PC-9 (cell line): Measurements from ENCODE around the gene FUBP3. TPM values are rescaled to one million over a fixed set of nuclear protein-coding genes. Genes with fewer than 3 reads are reported as not detected.

Experiments used
- BruUV-seq: library from RNA; stranded (reverse); fragments of 400-500 nt; replicated peaks from 2 replicates; lab custom pipeline; 2021; lab: Mats Ljungman, UMichigan
- CTCF ChIA-PET: fragments of 300-600 bp; sonication (Branson Sonifier 250); formaldehyde crosslinking; loops from one replicate; lab custom pipeline; 2022; ENCODE audit warnings: antibody characterized with exemption; lab: Charles Lee
- POLR2A ChIA-PET: fragments of 300-600 bp; sonication (Branson Sonifier 250); formaldehyde crosslinking; loops from one replicate; lab custom pipeline; 2022; ENCODE audit warnings: antibody characterized with exemption; ENCODE audit not compliant: unreplicated experiment; lab: Charles Lee
- DNase-seq, 2 experiments: peaks; one replicate each; pipeline versions ENCODE4 v3.0.0 to v3.0.0-alpha.2; 2015 to 2022; ENCODE audit warnings: mixed read lengths in 1 of 2
- H2AFZ ChIP-seq: fragments of 200-600 bp; sonication (generic); 2 replicates; pipeline ENCODE4 v1.8.1; 2017; ENCODE audit warnings: antibody characterized with exemption
- H3F3A ChIP-seq: fragments of 200-600 bp; sonication (generic); 2 replicates; pipeline ENCODE4 v1.8.1; 2017; ENCODE audit warnings: antibody characterized with exemption, mild to moderate bottlenecking, low read depth; ENCODE audit not compliant: insufficient read depth
- H3K27ac ChIP-seq: fragments of 200-600 bp; sonication (generic); 2 replicates; pipeline ENCODE4 v1.6.1; 2016; ENCODE audit warnings: mixed run types
- H3K27me3 ChIP-seq: fragments of 200-600 bp; sonication (generic); 2 replicates; pipeline ENCODE4 v1.6.1; 2016; ENCODE audit warnings: low read depth, mixed run types; ENCODE audit not compliant: insufficient read depth
- H3K36me3 ChIP-seq: fragments of 200-600 bp; sonication (generic); 2 replicates; pipeline ENCODE4 v1.6.1; 2016; ENCODE audit warnings: low read depth, mixed run types
- H3K4me1 ChIP-seq: fragments of 200-600 bp; sonication (generic); replicated peaks from 2 replicates; pipeline ENCODE4 v1.6.1; 2016; ENCODE audit warnings: mixed run types; ENCODE audit not compliant: insufficient read depth
- H3K4me2 ChIP-seq: fragments of 200-600 bp; sonication (generic); 2 replicates; pipeline ENCODE4 v1.6.1; 2017; ENCODE audit warnings: mixed run types
- H3K4me3 ChIP-seq: fragments of 200-600 bp; sonication (generic); 2 replicates; pipeline ENCODE4 v1.6.1; 2016; ENCODE audit warnings: mixed run types
- H3K79me2 ChIP-seq: fragments of 200-600 bp; sonication (generic); 2 replicates; pipeline ENCODE4 v1.6.1; 2017; ENCODE audit warnings: low read depth, mixed run types
- H3K9me2 ChIP-seq: fragments of 200-600 bp; sonication (generic); 2 replicates; pipeline ENCODE4 v1.8.1; 2017; ENCODE audit warnings: mild to moderate bottlenecking; ENCODE audit not compliant: insufficient read depth
- H3K9me3 ChIP-seq: fragments of 200-600 bp; sonication (generic); 2 replicates; pipeline ENCODE4 v1.8.1; 2016; ENCODE audit warnings: low read depth; ENCODE audit not compliant: insufficient read depth
- H4K20me1 ChIP-seq: fragments of 200-600 bp; sonication (generic); 2 replicates; pipeline ENCODE4 v1.8.1; 2017; ENCODE audit not compliant: insufficient read depth
- CTCF ChIP-seq: fragments of 200-600 bp; sonication (generic); conservative IDR thresholded peaks from 2 replicates; pipeline ENCODE4 v1.6.1; 2017; ENCODE audit warnings: mixed run types, antibody characterized with exemption, mild to moderate bottlenecking, moderate library complexity
- EZH2 ChIP-seq: fragments of 200-600 bp; sonication (generic); IDR thresholded peaks from 2 replicates; pipeline ENCODE4 v1.8.0; 2017; ENCODE audit warnings: antibody characterized with exemption, low read depth
- intact Hi-C: fragments of 100-400 bp; cut with micrococcal nuclease; formaldehyde crosslinking; loops from one replicate; pipeline ENCODE4 v1.10.0; 2022; ENCODE audit not compliant: unreplicated experiment
- total RNA-seq: library from RNA; stranded (reverse); gene quantifications from 2 replicates; pipeline ENCODE4 v1.2.3, GENCODE V29; 2021

The FUBP3 gene
- total RNA-seq, 1 experiment from 2014 or later = 75.6 TPM

- ChIA-PET POLR2A (no interaction called here), CTCF (no interaction called here)
- no peak overlapping the region for H3K4me2 ChIP-seq
- intact Hi-C loops = no loop called here
- no peaks in the 10 kb centered on the region for H4K20me1 ChIP-seq
- no TSS peak for BruUV-seq
- TF ChIP-seq EZH2 (no peak), CTCF (no peak)
- no peaks in the 10 kb centered on the region for H3K79me2 ChIP-seq
- no peaks in the 10 kb centered on the region for H3K9me2 ChIP-seq
- H2AFZ ChIP-seq = no peak overlapping the region
- H3K4me3 ChIP-seq = no peak overlapping the region
- no peak overlapping the region for H3K27ac ChIP-seq
- H3K4me1 ChIP-seq = no peaks in the 10 kb centered on the region
- no peaks in the 10 kb centered on the region for H3F3A ChIP-seq
- H3K27me3 ChIP-seq = peaks cover 32% of the 10 kb centered on the region
- DNase-seq = no peak
- no peaks in the 10 kb centered on the region for H3K36me3 ChIP-seq
- H3K9me3 ChIP-seq = no peaks in the 10 kb centered on the region
Measured at GRCh38 chr9:130661451-130662098, 82.2 kb downstream of the FUBP3 start.

DNA sequence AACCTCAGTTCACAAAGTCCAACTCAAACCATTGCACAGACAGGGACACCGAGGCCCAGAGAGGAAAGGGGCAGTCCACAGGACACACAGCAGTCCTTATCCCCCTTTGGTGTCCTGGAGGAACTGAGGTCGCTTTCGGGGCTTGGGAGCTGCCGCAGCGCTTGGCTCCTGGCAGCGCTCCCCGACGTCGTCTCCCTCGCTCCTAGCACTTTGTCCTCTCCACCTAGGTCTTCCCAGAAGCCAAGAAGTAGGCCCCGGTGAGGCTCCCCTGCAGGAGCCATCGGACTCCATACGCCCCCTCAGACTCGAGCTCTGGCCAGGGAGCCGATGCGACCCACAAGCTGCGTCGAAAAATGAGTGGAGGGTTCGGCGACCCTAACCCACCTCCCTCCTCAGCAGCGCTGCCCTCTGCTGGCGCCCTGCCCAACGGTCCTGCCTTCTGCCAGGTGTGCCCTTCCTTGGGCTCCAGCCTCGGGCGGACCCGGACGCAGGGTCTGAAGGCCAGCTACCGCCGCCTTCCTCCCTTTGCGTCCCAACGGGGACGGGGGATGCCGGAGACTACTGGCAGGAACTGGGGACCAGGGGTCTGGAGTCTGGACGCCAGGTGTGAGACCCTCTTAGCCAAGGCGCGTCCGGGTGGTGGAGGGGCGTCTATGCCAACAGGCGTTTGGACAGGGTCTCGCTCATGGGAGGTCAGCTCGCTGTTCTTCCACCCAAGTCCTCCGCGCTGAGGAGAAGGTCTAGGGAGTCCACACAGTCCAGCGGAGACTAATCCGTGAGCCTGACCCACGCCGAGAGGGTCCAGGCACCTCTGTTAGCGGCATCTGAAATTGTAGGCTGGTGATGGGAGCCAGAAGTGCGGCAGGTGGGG, 83.0 kb downstream of the FUBP3 start:
- TF ChIP-seq CTCF (no peak), EZH2 (no peak)
- Histone ChIP-seq H3K4me1 (no peaks in the 10 kb centered on the region), H3F3A (no peaks in the 10 kb centered on the region), H3K36me3 (no peaks in the 10 kb centered on the region), H3K9me2 (no peaks in the 10 kb centered on the region), H3K4me2 (no peak overlapping the region), H3K27me3 (peaks cover 32% of the 10 kb centered on the region), H3K79me2 (no peaks in the 10 kb centered on the region), H3K4me3 (no peak overlapping the region), H2AFZ (no peak overlapping the region), H3K27ac (no peak overlapping the region), H3K9me3 (no peaks in the 10 kb centered on the region), H4K20me1 (no peaks in the 10 kb centered on the region)
- intact Hi-C loops = no loop called here
- POLR2A ChIA-PET = no interaction called here
- CTCF ChIA-PET = no interaction called here
- no TSS peak for BruUV-seq
- no peak for DNase-seq

DNA sequence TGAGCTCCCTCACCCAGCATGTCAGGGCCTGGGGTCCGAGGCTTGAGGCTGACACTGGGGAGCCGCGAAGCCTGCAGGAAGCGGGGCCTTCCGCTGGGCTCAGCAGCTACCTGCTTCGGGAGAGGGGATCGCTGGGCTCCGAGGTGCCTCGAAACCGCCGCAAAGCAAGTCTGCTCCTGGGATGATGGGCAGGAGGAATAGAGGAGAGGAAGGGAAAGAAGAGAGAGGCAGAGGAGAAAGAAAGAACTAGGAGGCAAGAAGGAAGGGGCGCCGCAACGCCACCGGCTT, 83.5 kb downstream of the FUBP3 start:
- intact Hi-C loops = no loop called here
- CTCF ChIA-PET = no interaction called here
- no peaks in the 10 kb centered on the region for H4K20me1 ChIP-seq
- no peaks in the 10 kb centered on the region for H3K9me3 ChIP-seq
- no peak overlapping the region for H3K4me2 ChIP-seq
- H3F3A ChIP-seq = no peaks in the 10 kb centered on the region
- BruUV-seq = no TSS peak
- no peak overlapping the region for H2AFZ ChIP-seq
- no peak overlapping the region for H3K27ac ChIP-seq
- no peak overlapping the region for H3K4me3 ChIP-seq
- H3K27me3 ChIP-seq = peaks cover 30% of the 10 kb centered on the region
- no peaks in the 10 kb centered on the region for H3K9me2 ChIP-seq
- POLR2A ChIA-PET = no interaction called here
- no peaks in the 10 kb centered on the region for H3K79me2 ChIP-seq
- no peaks in the 10 kb centered on the region for H3K36me3 ChIP-seq
- no peak for DNase-seq
- TF ChIP-seq EZH2 (no peak), CTCF (no peak)
- no peaks in the 10 kb centered on the region for H3K4me1 ChIP-seq
